Fibroblast of pulmonary artery (primary cell): ENCODE measurements around the gene ATP8B2.
"Not testable (repeated sequence)": the region's sequence is repeated elsewhere in the genome, so short reads cannot be mapped to it uniquely, and the experiment has no call there.

Experiments
- DNase-seq: peaks from one replicate; pipeline ENCODE4 v3.0.0-alpha.2; 2010; ENCODE audit warnings: low read depth
- H3K4me3 ChIP-seq: replicated peaks from 2 replicates; pipeline ENCODE4 v1.5.1; 2011; ENCODE audit warnings: low read depth, mild to moderate bottlenecking, control low read depth, low read length, moderate library complexity
- CTCF ChIP-seq: IDR thresholded peaks from 2 replicates; pipeline ENCODE4 v1.5.1; 2011; ENCODE audit warnings: mild to moderate bottlenecking, control low read depth, low read length, inconsistent platforms; ENCODE audit errors: missing control alignments

ATP8B2 gene

GRCh38 chr1:154334079-154335024, 9.0 kb downstream of the ATP8B2 start:
- H3K4me3 ChIP-seq, result no peak overlapping the region
- DNase-seq, result no peak
- no peak for TF ChIP-seq CTCF

DNA sequence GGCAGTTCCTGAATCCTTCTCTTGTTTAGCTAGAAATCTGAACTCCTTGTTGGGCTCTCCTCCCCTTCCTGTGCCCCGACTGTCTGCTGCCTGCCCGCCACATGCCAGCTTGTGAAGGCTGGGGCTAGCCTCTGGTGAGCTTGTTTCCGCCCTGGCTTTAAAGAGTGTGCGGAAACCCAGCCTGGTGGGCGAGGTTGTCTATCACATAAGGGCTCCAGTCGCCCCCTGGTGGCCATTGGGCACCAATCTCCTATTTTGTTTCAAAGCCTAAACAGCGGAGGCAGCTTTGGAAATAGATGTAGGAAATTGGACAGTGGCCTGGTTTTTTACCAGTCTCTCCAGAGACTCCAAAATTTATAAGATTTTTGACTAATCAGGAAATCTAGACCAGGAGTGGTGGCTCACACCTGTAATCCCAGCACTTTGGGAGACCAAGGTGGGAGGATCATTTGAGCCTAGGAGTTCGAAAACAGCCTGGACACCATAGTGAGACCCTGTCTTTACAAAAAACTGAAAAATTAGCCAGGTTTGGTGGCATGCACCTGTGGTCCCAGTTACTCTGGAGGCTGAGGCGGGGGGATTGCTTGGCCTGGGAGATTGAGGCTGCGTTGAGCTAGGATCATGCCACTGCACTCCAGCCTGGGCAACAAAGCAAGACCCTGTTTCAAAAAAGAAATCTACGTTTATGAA, 9.8 kb downstream of the ATP8B2 start:
- no peak overlapping the region for H3K4me3 ChIP-seq
- DNase-seq, result peak; percentile 87
- TF ChIP-seq CTCF, result peak; percentile 83

GRCh38 chr1:154337253-154337894, 12.0 kb downstream of the ATP8B2 start:
- no peak overlapping the region for H3K4me3 ChIP-seq
- TF ChIP-seq CTCF, result no peak
- DNase-seq, result no peak

DNA sequence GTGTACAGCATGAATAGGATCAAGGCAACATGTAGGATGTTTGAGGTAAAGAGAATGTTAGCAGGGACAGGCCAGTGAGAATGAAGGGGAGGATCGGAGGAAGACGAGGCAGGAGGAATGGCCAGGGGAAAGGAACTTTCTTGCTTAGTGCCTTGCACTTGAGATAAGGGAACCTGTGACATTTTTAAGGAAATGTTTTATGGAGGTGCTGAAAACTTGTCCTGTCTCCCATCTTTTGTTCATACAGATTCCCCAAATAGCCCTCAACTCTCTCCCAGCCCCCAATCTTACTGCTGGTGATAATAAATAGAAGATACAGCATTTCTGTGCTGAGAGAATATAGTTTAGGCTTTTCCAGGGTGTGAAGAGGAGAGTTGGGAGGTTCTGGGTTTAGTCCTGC, 13.6 kb downstream of the ATP8B2 start:
- H3K4me3 ChIP-seq, result no peak overlapping the region
- no peak for TF ChIP-seq CTCF
- no peak for DNase-seq

DNA sequence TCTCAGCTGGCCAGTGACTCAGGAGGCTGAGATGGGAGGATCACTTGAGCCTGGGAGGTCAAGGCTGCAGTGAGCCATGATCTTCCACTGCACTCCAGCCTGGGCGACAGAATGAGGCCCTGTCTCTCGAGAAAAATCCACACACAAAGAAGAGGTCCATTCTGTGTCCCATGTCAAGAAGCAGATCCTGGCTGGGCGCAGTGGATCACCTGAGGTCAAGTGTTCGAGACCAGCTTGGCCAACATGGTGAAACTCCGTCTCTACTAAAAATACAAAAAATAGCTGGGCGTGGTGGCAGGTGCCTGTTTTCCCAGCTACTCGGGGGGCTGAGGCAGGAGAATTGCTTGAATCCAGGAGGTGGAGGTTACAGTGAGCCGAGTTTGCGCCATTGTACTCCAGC, 16.0 kb downstream of the ATP8B2 start:
- not testable (repeated sequence) for DNase-seq, H3K4me3 ChIP-seq

GRCh38 chr1:154342132-154342531, 16.8 kb downstream of the ATP8B2 start:
- no peak for DNase-seq
- no peak overlapping the region for H3K4me3 ChIP-seq
- TF ChIP-seq CTCF, result no peak

GRCh38 chr1:154342836-154343472, 17.6 kb downstream of the ATP8B2 start:
- DNase-seq, result no peak
- no peak for TF ChIP-seq CTCF
- H3K4me3 ChIP-seq, result no peak overlapping the region
